H9 (cell line): Measurements from ENCODE around the gene PTP4A1. TPM values are rescaled to one million over a fixed set of nuclear protein-coding genes. Genes with fewer than 3 reads are reported as not detected.
A peak's percentile ranks its signal among the peaks of the same experiment; 100 is the strongest.

ENCODE experiments used
- DNase-seq: peaks from one replicate; pipeline ENCODE4 v3.0.0-alpha.2; 2017
- H2AFZ ChIP-seq: one replicate; pipeline ENCODE4 v1.6.1; 2013; ENCODE audit warnings: mild to moderate bottlenecking, low read length, control low read depth, moderate library complexity
- H2AK5ac ChIP-seq: 2 replicates; pipeline ENCODE4 v1.6.1; 2013; ENCODE audit warnings: low read length, control low read depth, mixed read lengths; ENCODE audit not compliant: insufficient read length
- H2BK120ac ChIP-seq: one replicate; pipeline ENCODE4 v1.6.1; 2013; ENCODE audit warnings: low read depth, mild to moderate bottlenecking, low read length, control low read depth, inconsistent platforms; ENCODE audit not compliant: poor library complexity, severe bottlenecking
- H2BK12ac ChIP-seq: 2 replicates; pipeline ENCODE4 v1.6.1; 2013; ENCODE audit warnings: low read length, control low read depth, mixed read lengths, low read depth; ENCODE audit not compliant: insufficient read length
- H2BK15ac ChIP-seq: 2 replicates; pipeline ENCODE4 v1.6.1; 2013; ENCODE audit warnings: low read depth, low read length, control low read depth
- H2BK20ac ChIP-seq: one replicate; pipeline ENCODE4 v1.6.1; 2013; ENCODE audit warnings: low read depth, mild to moderate bottlenecking, low read length, control low read depth, inconsistent platforms; ENCODE audit not compliant: poor library complexity, severe bottlenecking
- H2BK5ac ChIP-seq: 2 replicates; pipeline ENCODE4 v1.6.1; 2013; ENCODE audit warnings: low read length, control low read depth, mixed read lengths; ENCODE audit not compliant: insufficient read length
- H3K14ac ChIP-seq: 2 replicates; pipeline ENCODE4 v1.6.1; 2013; ENCODE audit warnings: low read length, control low read depth; ENCODE audit not compliant: insufficient read depth
- H3K18ac ChIP-seq: 2 replicates; pipeline ENCODE4 v1.6.1; 2013; ENCODE audit warnings: low read depth, mild to moderate bottlenecking, mixed read lengths, low read length, control low read depth; ENCODE audit not compliant: insufficient read length
- H3K23ac ChIP-seq: 2 replicates; pipeline ENCODE4 v1.6.1; 2013; ENCODE audit warnings: low read length, control low read depth, mixed read lengths, low read depth; ENCODE audit not compliant: insufficient read length
- H3K23me2 ChIP-seq: 2 replicates; pipeline ENCODE4 v1.6.1; 2013; ENCODE audit warnings: low read depth, mild to moderate bottlenecking, mixed read lengths, low read length, control low read depth; ENCODE audit not compliant: insufficient read length, poor library complexity, severe bottlenecking
- H3K27ac ChIP-seq: 2 replicates; pipeline ENCODE4 v1.5.1; 2013; ENCODE audit warnings: low read length, control low read depth, mixed read lengths, low read depth; ENCODE audit not compliant: insufficient read length
- H3K27me3 ChIP-seq: 2 replicates; pipeline ENCODE4 v1.6.1; 2013; ENCODE audit warnings: low read length, control low read depth, inconsistent platforms; ENCODE audit not compliant: insufficient read depth
- H3K4ac ChIP-seq: 2 replicates; pipeline ENCODE4 v1.6.1; 2013; ENCODE audit warnings: low read depth, mild to moderate bottlenecking, control low read depth, inconsistent platforms, low read length, moderate library complexity
- H3K4me1 ChIP-seq: 2 replicates; pipeline ENCODE4 v1.6.1; 2013; ENCODE audit warnings: low read length, control low read depth, inconsistent platforms; ENCODE audit not compliant: insufficient read depth
- H3K4me2 ChIP-seq: 2 replicates; pipeline ENCODE4 v1.6.1; 2013; ENCODE audit warnings: low read length, control low read depth, mixed read lengths; ENCODE audit not compliant: insufficient read length, insufficient read depth
- H3K56ac ChIP-seq: 2 replicates; pipeline ENCODE4 v1.6.1; 2013; ENCODE audit warnings: low read depth, mild to moderate bottlenecking, mixed read lengths, low read length, control low read depth; ENCODE audit not compliant: insufficient read length
- H3K79me1 ChIP-seq: 2 replicates; pipeline ENCODE4 v1.6.1; 2013; ENCODE audit warnings: low read depth, mild to moderate bottlenecking, moderate library complexity, low read length, control low read depth, inconsistent platforms; ENCODE audit not compliant: insufficient read depth, poor library complexity, severe bottlenecking
- H3K79me2 ChIP-seq: 2 replicates; pipeline ENCODE4 v1.6.1; 2013; ENCODE audit warnings: low read length, control low read depth, inconsistent platforms; ENCODE audit not compliant: insufficient read depth
- H3K9ac ChIP-seq: 2 replicates; pipeline ENCODE4 v1.6.1; 2013; ENCODE audit warnings: low read length, control low read depth, mixed read lengths; ENCODE audit not compliant: insufficient read length; ENCODE audit errors: extremely low read depth
- H3K9me3 ChIP-seq: one replicate; pipeline ENCODE4 v1.6.1; 2013; ENCODE audit warnings: low read depth, low read length, inconsistent platforms; ENCODE audit not compliant: control insufficient read depth
- H3T11ph ChIP-seq: one replicate; pipeline ENCODE4 v1.6.1; 2013; ENCODE audit warnings: mild to moderate bottlenecking, low read length, control low read depth, inconsistent platforms
- H4K20me1 ChIP-seq: one replicate; pipeline ENCODE4 v1.6.1; 2013; ENCODE audit not compliant: control insufficient read depth, insufficient read length, insufficient read depth
- H4K5ac ChIP-seq: 2 replicates; pipeline ENCODE4 v1.6.1; 2013; ENCODE audit warnings: low read depth, mild to moderate bottlenecking, mixed read lengths, low read length, control low read depth; ENCODE audit not compliant: insufficient read length
- H4K8ac ChIP-seq: replicated peaks from 2 replicates; pipeline ENCODE4 v1.6.1; 2013; ENCODE audit warnings: low read length, control low read depth, mixed read lengths, low read depth; ENCODE audit not compliant: insufficient read length
- H4K91ac ChIP-seq: 2 replicates; pipeline ENCODE4 v1.6.1; 2013; ENCODE audit warnings: low read depth, mild to moderate bottlenecking, moderate library complexity, mixed read lengths, low read length, control low read depth; ENCODE audit not compliant: insufficient read length
- H3K27ac Mint-ChIP-seq, 3 experiments: 2 replicates in 2 of 3; 3 replicates in 1 of 3; pipeline ENCODE4 v1.8.0; 2020 to 2021; ENCODE audit warnings: mixed read lengths in 3 of 3, mild to moderate bottlenecking in 1 of 3, moderate library complexity in 1 of 3
- H3K27me3 Mint-ChIP-seq: 2 replicates; pipeline ENCODE4 v1.8.0; 2021; ENCODE audit warnings: low read depth, mild to moderate bottlenecking, moderate library complexity, mixed read lengths
- H3K36me3 Mint-ChIP-seq, 3 experiments: 2 replicates in 2 of 3; 3 replicates in 1 of 3; pipeline ENCODE4 v1.8.0; 2020 to 2021; ENCODE audit warnings: low read depth in 3 of 3, mixed read lengths in 3 of 3; ENCODE audit not compliant: insufficient read depth in 1 of 3
- H3K4me1 Mint-ChIP-seq, 2 experiments: 2 replicates each; pipeline ENCODE4 v1.8.0; 2020; ENCODE audit warnings: mixed read lengths in 2 of 2
- H3K4me3 Mint-ChIP-seq, 2 experiments: 2 replicates in 1 of 2; 3 replicates in 1 of 2; pipeline ENCODE4 v1.8.0; 2020 to 2021; ENCODE audit warnings: mild to moderate bottlenecking in 2 of 2, mixed read lengths in 2 of 2, moderate library complexity in 1 of 2
- H3K9me3 Mint-ChIP-seq, 2 experiments: 2 replicates in 1 of 2; 3 replicates in 1 of 2; pipeline ENCODE4 v1.8.0; 2020; ENCODE audit warnings: mild to moderate bottlenecking in 2 of 2, mixed read lengths in 2 of 2, moderate library complexity in 1 of 2
- CTCF ChIP-seq: fragments of 200-600 bp; sonication (generic); conservative IDR thresholded peaks from 3 replicates; pipeline ENCODE4 v1.8.0; 2021; ENCODE audit warnings: antibody characterized with exemption, mild to moderate bottlenecking
- WGBS: extraction: QIAGEN DNeasy Blood & Tissue Kit; methylation state at CpG from one replicate; pipeline ENCODE4 v1.1.7; 2013; ENCODE audit warnings: missing lambda C conversion rate, low lambda C conversion rate, mixed read lengths; ENCODE audit not compliant: insufficient read length; ENCODE audit errors: extremely low coverage; 5-methylcytosine and 5-hydroxymethylcytosine counted together
- total RNA-seq: library from RNA; stranded (reverse); gene quantifications from 2 replicates; pipeline ENCODE4 v1.2.1, GENCODE V29; 2021

The PTP4A1 gene
- total RNA-seq, 1 experiment from 2014 or later, result 85.9 TPM

- H3K27me3 Mint-ChIP-seq, result no peaks in the 10 kb centered on the region; the same call in 1 of the 2 replicates
- no peak overlapping the region for H3K14ac ChIP-seq
- no peak overlapping the region for H2BK120ac ChIP-seq
- peaks cover 6% of the 10 kb centered on the region; the same call in 1 of the 2 replicates for H3K4me1 ChIP-seq
- no peak overlapping the region for H2BK12ac ChIP-seq
- H3K9me3 ChIP-seq, result no peaks in the 10 kb centered on the region
- H4K20me1 ChIP-seq, result no peaks in the 10 kb centered on the region
- H4K8ac ChIP-seq, result no peak overlapping the region
- H3K36me3 Mint-ChIP-seq, result no peaks in the 10 kb centered on the region
- H3K27me3 ChIP-seq, result no peaks in the 10 kb centered on the region
- H3K4ac ChIP-seq, result no peak overlapping the region
- no peak overlapping the region for H3K9ac ChIP-seq
- DNase-seq, result no peak
- no peak overlapping the region for H3T11ph ChIP-seq
- 0 out of 7 replicates have a peak overlapping the region, but pooled peaks of 1 of the 3 experiments have one; percentile 8 for H3K27ac Mint-ChIP-seq
- no peak overlapping the region for H3K4me3 Mint-ChIP-seq
- no peaks in the 10 kb centered on the region for H3K79me2 ChIP-seq
- no peak overlapping the region for H2BK15ac ChIP-seq
- no peak overlapping the region for H4K91ac ChIP-seq
- no peak overlapping the region for H3K56ac ChIP-seq
- no CpG with 5 or more reads among the region's 1 CpG for WGBS
- H3K4me1 Mint-ChIP-seq, result peaks cover 11 to 12% of the 10 kb centered on the region in 2 experiments
- no peak overlapping the region for H2AFZ ChIP-seq
- no peaks in the 10 kb centered on the region for H3K23me2 ChIP-seq
- peaks cover 6% of the 10 kb centered on the region in 2 experiments; a peak in 2 of 5 replicates for H3K9me3 Mint-ChIP-seq
- TF ChIP-seq CTCF, result no peak
- no peak overlapping the region for H4K5ac ChIP-seq
- H2AK5ac ChIP-seq, result no peak overlapping the region
- no peak overlapping the region for H3K18ac ChIP-seq
- no peaks in the 10 kb centered on the region for H3K79me1 ChIP-seq
- no peak overlapping the region for H2BK5ac ChIP-seq
- no peak overlapping the region for H3K4me2 ChIP-seq
- no peak overlapping the region for H3K27ac ChIP-seq
- no peak overlapping the region for H2BK20ac ChIP-seq
- H3K23ac ChIP-seq, result no peak overlapping the region
These were observed 9.0 kb upstream of the PTP4A1 start for GRCh38 chr6:63563235-63563634.
